Activated T-helper 9 cell treated with anti-CD3 and anti-CD28 coated beads, Interleukin-2, amount 50 U/mL, for 16 hours (primary cell): ENCODE results near the gene ADRA1B.
"Not testable (repeated sequence)": the region's sequence is repeated elsewhere in the genome, so short reads cannot be mapped to it uniquely, and the experiment has no call there.

Experiments used
- DNase-seq: peaks from one replicate; pipeline ENCODE4 v3.0.0-alpha.2; 2020; ENCODE audit warnings: low read depth

Gene ADRA1B

DNA sequence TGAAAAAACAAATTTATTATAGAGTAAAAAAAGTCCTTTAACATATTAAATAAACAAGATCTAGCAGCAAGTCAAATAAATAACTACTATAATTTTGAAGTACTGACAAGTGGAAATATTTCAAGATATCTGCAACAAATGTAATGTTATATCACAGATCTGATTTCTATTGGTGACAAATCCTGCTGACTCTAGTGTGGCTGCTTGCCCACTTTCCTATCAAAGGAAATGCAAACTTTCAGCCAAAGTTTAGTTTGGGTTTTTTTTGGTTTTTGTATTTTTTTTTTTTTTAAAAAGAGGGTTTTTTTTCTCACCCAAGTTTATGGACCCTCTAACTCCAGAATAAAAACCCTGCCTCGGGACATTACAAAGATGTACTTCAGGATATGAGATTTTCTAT lies 12.9 kb downstream of the ADRA1B start:
- no peak for DNase-seq

DNA sequence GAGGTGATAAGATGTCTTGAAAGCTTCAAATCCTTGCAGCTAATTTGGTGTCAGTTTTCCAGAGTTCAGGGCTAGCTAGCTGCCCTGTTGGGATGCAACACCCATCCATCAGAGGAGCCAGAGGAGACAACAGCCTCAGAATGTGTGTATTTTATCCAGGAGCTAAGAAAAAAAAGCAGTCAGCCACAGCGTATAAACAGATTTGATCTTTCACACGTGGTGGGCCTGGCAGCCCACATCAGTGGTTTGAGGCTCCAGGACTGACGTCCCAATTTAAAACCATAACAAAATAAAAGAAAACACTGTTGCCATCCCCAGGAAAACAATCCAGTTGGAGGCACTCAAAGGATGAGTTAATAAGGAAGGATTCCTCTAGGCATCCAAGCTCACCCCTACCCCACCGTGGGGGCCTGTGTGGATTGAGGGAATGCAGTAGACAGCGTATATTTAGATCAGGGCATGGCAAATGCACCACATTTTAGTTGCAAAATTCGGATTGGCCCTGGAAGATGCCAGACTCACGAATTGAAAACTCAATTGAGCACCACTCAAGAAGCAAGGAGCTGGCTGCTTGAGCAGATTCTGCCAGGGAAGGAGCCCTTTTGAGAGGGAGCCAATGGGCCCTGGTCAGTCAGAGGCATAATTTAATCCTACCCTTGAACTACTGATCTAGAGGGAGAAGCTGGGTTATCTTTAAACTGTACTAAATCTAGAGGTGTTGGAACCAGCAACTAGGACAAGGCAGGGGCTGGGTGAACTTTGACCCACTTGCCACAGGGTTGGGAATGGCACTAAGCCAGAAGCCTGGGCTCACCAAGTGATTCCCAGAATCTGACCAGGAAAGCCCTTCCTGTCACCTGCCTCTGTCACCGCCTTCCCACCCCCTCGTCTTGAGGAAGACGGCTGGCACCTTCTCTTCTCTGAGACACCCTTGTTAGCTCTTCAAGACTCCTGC lies 17.5 kb downstream of the ADRA1B start:
- DNase-seq: no peak

DNA sequence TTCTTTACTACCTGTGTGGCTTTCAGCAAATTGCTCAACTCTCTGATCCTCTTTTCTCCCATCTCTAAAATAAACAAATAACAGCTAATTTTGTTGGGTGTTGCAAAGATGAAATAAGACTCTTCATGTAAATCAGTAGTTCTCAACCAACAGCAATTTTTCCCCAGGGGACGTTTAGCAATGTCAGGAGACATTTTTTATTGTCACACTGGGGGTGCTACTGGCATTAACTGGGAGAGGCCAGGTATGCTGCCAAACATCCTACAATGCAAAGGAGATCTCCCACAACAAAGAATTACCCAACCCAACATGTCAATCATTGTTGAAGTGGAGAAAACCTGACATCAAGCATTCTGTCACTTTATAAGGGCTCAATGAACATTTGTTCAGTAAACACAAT lies 19.7 kb downstream of the ADRA1B start:
- no peak for DNase-seq

DNA sequence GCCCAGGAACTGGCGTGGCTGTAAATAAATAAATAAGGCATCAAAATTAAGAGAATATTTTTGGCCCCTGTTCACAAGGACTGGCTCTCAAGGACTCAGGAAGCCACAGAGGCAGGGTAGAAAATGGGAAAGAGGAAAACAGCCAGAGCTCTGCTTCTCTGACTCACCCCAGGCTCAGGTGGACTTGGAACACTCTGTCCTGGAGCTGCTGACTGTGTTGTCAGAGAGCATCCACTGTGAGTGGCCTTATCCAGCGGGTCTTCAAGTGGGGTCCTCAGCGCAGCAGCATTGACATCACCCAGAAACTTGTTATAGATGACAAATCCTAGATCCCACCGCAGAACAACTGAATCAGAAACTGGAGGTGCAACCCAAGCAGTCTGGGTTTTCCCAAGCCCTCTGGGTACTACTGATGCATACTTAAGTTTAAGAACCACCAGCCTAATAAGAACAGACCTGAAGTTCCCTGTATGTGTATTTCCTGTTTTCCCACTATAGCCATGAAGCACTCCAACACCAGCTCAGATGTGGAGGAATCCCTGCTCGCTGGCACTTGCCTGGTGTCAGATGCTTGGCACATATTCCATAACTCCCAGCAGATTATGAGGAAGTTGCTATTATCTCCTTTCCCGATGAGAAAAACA lies 20.5 kb downstream of the ADRA1B start:
- no peak for DNase-seq

DNA sequence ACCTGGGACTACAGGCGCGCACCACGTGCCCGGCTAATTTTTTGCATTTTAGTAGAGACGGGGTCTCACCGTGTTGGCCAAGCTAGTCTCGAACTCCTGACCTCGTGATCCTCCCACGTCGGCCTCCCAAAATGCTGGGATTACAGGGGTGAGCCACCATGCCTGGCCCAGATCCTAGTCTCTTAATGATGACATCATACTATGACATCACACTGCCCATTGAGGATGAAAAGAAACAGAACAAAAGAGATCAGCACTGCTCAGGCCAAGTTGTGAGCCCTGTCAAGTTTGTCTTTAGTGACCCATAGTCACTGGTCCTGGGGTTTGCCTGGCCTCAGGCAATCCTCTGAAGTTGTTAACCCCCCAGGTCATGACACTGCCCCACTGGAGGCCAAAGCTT lies 21.3 kb downstream of the ADRA1B start:
- DNase-seq: no peak

DNA sequence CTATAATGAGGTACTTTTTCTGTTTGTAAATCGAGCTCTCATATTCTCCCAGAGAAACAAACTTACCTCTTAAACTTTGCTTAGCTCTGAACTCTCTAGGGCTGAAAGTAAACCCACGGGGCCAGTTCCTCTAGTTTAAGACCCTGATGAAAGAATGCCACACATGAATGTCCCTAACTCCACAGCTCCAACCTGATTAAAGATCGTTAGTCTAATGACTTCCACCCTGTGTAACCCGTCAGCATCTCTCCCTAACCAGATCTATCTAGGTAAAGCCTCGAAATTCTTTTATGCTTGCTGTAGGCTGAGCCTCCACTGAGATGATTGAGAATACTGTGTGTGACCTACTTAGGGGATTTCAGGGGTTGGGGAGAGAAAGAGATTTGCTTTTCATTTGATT lies 27.0 kb downstream of the ADRA1B start:
- no peak for DNase-seq

DNA sequence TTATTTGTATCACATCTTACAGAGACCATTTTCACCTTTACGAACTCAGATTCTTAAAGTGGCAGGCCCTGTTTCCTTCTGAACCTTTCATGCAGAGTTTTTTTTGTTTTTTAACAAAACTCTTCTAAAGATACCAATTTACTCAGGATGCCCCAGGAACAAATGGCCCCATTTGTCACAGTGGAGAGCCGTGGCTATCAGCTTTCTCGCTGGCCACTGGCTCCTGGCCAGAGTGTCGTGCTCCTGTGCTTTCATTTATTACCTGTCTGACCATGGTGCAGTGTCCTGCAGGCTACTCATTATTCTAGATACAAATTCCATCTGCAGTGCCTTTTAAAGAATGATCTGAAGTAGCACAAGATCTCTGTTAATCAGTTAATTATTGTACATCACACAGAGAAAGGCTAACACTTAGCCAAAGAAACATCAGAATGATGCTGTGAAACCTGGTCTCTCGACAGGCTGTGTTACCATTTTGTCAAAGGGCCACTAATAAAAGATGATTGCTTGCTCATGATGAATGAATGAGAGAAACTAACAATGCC lies 27.8 kb downstream of the ADRA1B start:
- no peak for DNase-seq

DNA sequence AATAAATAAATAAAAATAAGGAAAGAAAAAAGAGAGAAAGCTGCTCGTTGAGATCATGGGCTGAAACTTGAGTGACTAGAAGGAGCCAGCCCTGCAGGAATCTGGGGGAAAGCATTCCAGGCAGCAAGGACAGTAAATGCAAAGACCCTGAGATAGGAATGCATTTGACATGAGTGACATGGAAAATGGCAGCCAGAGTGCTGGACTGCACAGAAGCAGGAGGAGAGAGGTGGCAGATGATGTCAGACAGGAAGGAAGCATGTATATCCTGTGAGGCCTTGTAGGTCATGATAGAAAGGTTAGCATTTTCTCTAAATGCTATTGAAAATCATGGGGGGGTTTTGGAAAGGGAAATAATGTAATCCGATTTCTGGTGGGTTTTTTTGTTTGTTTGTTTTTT lies 29.1 kb downstream of the ADRA1B start:
- DNase-seq: no peak

DNA sequence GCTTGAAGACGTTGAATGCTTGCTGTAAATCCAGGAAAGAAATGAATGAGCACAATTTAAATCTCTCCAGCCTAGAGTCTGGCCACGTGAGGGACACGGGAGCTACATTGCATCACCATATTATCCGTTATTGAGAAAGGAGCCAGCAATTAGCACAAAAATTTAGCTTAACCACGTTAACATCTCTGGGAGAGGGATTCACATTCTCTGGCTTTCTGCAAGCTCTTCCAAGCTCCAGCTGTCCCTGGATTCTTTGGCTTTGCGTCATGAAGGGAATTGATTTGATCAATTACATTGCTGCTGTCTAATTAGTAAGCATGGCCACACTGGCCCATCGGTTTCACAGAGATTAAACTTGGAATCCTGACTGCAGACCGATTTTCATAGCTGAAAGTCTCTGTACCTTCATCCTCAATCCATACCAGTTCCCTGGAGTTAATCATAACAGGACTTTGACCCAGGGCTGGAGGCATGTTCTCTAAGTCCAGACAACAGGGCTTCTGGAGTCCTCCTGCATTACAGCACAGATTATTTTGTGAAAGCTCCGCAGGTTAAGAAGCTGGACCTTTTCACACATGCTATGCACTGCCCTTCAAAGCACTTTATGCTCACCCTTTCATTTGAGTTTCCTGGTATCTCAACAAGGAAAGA lies 31.6 kb downstream of the ADRA1B start:
- DNase-seq: no peak

DNA sequence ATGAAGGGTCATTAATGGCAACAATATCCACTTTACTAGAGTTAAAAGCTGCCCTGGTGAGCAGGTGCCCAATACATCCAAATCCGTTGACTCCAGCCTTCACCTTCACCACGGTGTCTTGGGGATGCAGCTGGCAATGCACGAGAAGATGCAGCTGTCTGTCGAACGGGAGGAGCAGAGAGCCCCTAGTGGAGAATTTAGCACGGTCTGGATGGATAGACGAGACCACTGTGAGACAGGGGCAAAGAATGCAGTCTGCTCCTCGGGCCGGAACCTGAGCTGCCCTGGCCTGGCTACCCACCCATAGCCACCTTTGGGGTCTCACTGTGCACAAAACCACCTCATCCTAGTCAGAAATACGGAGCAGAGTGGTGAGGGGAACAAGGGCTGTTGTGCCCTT lies 35.1 kb downstream of the ADRA1B start:
- no peak for DNase-seq

DNA sequence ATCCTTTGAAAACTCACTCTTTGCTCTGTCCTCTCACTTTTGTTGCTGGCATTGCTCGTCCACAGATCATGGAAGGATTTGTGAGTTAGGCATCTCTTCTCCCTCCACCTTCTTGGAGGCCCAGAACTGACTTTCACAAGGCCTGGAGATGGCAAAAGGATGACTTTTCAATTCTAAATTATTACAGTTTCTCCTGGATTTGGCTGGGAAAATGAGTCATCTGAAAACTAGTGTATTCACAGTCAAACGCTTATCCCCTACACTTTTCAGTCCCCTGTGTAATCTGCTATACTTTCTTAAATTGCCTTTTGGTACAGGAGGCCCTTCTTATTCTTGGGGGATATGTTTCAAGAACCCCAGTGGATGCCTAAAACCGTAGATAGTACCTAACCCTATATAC lies 35.6 kb downstream of the ADRA1B start:
- DNase-seq: no peak

DNA sequence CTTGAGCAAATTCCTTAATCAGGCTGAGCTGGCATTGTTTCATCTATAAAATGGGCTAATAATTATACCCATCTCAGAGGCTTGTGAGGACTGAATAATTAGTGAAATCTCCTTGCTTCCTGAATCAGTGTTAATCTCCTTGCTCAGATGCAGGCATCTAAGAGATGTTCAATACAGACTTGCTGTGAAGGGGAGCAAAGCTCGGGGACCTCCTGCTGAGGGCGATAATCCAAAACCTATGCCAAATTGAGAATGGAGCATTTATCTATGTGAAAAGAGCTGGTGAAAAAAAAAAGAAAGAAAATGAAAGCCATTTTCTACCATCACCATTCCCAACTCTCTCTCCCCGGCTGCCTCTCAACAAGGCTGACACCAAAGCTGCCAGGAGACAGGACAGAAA lies 37.3 kb downstream of the ADRA1B start:
- no peak for DNase-seq

DNA sequence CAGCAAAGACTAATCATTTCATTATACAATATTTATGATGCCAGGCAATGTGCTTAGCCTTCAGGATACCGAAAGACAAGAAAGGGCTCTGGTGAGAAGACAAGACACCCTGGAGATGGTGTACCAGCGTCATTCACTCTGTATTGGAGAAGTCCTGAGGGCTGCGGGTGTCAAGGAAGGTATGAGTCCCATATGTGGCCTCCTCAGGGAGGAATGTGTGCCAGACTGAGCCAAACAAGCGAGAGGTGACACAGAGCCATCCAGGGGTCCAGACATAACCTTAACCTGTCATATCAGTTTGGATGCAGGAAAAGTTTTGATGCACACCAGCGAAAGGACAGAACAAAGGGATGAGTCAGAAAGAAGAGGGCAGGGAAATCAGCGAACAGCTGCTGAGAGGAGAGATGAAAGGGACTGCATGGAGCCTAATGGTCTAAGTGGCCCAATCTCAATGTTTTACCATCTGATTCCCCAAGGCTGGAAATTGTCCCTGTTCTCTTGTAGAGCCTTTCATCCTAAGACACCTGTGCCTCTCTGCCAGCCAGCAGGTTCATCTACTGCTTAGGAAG lies 38.9 kb downstream of the ADRA1B start:
- DNase-seq: no peak

DNA sequence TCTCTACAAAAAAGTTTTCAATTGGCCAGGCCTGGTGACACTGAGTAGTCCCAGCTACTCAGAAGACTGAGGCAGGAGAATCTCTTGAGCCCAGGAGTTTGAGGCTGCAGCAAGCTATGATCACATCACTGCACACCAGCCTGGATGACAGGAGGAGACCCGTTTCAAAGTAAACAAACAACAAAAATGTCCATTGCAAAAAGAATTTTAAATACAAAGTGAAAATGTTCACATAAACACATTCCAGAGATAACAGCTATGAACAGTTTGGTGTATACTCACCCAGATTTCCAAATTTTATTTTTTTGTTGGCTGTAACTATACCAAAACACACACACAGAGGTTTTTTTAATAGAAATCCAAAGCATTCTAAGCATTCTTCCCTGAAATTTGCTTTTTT lies 39.8 kb downstream of the ADRA1B start:
- DNase-seq: no peak

DNA sequence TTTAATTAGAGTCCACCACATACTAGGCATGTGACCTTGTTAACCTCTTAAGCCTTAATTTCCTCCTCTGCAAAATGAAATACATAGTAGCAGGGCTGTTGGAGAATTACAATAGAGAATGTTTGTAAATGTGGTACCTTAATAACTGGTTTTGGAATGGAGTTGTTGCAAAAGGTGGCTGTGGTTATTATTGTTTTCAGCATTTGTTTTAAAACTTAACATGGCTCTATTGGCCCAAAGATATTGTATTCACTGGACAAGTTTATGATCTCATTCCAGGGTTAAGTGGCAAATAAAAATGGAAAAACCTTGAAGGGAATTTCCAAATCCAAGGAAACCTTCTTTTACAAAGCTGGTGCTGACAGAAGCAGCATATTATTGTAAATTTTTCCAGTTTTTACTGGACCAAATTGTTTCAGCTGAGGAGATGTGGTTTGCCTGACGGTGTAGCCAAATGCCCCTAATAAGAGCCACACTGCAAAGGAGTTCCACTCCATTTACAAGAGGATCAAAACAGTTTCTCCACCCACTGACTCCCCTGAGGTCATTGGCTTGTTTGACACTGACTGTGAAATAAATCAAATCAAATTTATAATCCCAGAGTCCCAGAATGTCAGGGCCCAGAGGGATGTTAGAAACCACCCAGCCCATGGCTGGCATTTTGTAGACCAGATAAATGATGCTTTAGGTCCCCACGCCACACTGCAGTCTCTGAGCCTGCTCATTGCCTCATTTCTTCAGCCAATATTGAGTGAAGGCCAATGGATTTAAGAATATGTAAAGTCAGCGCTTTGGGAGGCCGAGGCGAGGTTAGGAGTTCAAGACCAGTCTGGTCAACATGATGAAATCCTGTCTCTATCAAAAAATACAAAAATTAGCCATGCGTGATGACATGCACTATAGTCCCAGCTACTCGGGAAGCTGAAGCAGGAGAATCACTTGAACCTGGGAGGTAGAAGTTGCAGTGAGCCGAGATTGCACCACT lies 45.2 kb downstream of the ADRA1B start:
- no peak for DNase-seq

DNA sequence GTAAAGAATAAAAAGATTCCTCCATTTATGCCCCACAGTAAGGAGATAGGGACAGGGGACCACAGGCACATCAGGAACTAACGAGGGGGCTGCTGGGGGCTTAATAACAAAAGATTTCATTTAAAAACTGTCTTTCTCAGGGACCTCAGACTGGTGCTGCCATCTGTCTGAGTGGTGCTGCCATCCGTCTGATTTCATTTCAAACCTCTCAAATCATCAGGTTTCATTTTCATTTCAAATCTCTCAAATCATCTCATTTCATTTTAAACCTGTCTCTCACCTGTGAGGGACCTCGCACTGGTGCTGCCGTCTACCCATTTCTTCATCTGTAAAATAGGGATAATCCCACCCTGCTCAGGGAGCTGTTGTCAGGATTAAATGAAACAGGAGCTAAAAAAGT lies 45.9 kb downstream of the ADRA1B start:
- no peak for DNase-seq

DNA sequence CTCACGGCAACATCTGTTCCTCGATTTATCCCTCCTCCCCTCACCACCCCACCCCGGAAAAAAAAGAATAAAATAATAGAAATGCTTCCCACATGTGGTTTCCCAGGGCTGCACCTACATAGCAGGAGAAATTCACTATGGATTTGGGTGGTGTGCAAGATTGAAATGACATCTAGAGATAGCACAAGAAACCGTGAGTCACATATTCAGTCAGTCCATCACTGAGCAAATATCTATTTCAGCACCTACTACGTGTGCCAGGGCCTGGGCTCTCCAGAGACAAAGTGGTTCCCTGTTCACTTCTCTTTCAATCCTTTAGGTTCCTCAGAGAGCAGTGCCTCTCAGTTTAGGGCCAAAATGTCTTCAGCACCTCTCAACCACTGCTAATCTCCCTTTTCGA lies 47.7 kb downstream of the ADRA1B start:
- DNase-seq: no peak

DNA sequence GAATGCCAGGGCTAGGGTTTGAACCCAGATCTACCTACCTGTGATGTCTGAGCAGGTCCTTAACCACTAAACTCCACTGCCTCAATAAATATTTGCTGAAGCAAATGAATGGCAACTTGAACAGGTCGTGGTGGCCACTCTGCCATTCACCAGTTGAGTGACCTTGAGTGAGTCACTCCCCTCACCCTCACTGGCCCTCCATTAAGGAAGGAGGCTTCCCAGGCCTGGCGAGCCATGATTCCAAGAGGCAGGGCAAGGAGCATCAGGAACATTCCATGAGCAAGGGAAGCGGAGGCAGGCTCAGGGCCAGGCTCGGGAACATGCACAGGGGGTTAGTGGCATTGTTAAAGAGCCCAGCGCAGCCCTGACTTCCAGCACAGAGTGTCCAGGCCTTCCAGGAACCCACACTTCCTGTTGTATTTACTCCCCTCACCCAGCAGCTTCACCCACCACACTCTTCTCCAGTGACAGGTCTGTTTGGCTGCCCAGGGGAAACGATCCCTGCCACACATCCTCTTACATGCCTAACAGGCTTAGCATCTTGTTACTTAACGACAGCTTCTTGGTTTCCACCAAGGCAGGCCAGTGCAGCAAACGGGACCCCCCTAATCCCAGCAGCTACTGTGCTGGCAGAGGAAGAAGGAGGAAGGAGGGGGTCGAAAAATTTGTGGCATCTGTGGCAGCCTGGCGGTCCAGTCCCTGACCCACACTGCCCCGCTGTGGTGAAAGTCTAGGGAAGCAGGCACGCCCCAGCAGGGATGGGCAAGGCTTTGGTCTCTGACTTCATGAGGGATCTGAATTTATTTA lies 49.0 kb downstream of the ADRA1B start:
- no peak for DNase-seq

DNA sequence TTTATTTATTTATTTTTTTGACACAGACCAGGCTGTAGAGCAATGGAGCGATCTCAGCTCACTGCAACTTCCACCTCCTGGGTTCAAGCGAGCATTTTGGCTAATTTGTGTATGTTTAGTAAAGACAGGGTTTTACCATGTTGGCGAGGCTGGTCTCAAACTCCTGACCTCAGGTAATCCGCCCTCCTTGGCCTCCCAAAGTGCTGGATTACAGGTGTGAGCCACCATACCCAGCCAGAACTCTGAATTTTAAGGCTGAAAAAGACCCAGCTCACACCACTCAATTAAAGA lies 49.5 kb downstream of the ADRA1B start:
- DNase-seq: not testable (repeated sequence)

DNA sequence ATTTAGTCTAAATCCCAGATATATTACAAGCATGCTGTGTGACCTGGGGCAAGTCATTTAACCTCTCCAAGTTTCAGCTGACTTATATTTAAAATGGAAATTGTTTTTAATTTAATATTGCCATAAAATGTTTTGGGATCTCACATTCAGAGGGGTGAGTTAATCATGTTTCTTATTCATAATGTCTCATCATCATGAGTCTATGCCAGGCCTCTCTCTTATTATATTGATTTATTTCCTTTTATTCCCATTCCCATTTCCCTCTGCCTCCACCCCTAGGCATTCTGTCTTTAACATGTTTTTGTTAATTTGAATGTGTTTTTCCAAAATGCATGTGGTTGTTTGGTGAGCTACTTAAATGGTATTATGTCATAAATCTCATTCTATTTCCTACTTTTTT lies 53.7 kb downstream of the ADRA1B start:
- DNase-seq: no peak

DNA sequence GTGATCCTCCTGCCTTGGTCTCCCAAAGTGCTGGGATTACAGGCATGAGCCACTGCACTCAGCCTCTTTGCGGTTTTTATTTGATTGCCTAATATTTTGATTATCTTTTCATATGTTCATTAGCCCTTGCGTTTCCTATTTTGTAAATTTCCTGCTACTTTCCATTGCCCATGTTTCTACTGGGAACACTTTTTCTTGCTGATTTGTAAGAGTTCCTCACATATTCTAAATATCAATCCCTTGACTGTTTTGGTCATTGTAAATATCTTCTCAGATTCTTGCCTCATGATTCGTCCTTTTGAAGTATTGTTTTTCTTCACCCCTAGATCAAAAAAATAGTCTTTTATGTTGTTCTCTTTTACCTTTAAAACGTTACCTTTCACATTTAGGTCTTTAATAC lies 54.8 kb downstream of the ADRA1B start:
- DNase-seq: no peak
